Measurements from ENCODE around the gene CYBB.

CYBB gene

GRCh38 chrX:37840931-37841330 lies 61.1 kb downstream of the CYBB start:
- no peak for DNase-seq (ENCODE audit: low read depth in 2 of 2)

GRCh38 chrX:37844622-37845021 lies 64.8 kb downstream of the CYBB start:
- DNase-seq (ENCODE audit: low read depth in 2 of 2) = no peak

GRCh38 chrX:37846141-37846540 lies 66.3 kb downstream of the CYBB start:
- DNase-seq (ENCODE audit: low read depth in 2 of 2) = no peak

- no peak for DNase-seq (ENCODE audit: low read depth in 2 of 2)
Measured at GRCh38 chrX:37846558-37846933, 66.7 kb downstream of the CYBB start.

GRCh38 chrX:37846934-37847732 lies 67.3 kb downstream of the CYBB start, which contains the start of gene DYNLT3:
TSS of gene DYNLT3 (minus strand) at chrX:37847571. CDS start at chrX:37847510, 61 bp downstream.
- peak; percentile 36 to 51 for DNase-seq (ENCODE audit: low read depth in 2 of 2)

- no peak for DNase-seq (ENCODE audit: low read depth in 2 of 2)
Measured at GRCh38 chrX:37847733-37848197, 67.9 kb downstream of the CYBB start.

GRCh38 chrX:37854148-37854547 lies 74.3 kb downstream of the CYBB start:
- DNase-seq (ENCODE audit: low read depth in 2 of 2) = no peak

GRCh38 chrX:37854748-37855147 lies 74.9 kb downstream of the CYBB start:
- DNase-seq (ENCODE audit: low read depth in 2 of 2) = no peak

- DNase-seq (ENCODE audit: low read depth in 2 of 2) = no peak
Measured at GRCh38 chrX:37860721-37861120, 80.9 kb downstream of the CYBB start.

- no peak for DNase-seq (ENCODE audit: low read depth in 2 of 2)
Measured at GRCh38 chrX:37862851-37863250, 83.0 kb downstream of the CYBB start.
